A673 (cell line): ENCODE results near the gene FLT3. TPM values are rescaled to one million over a fixed set of nuclear protein-coding genes. Genes with fewer than 3 reads are reported as not detected.

Experiments
- BruUV-seq: library from RNA; stranded (reverse); fragments of 400-500 nt; replicated peaks from 2 replicates; lab custom pipeline; 2021; lab: Mats Ljungman, UMichigan
- CTCF ChIA-PET: fragments of 300-600 bp; sonication (Branson Sonifier 250); formaldehyde crosslinking; loops from one replicate; lab custom pipeline; 2022; ENCODE audit warnings: antibody characterized with exemption; lab: Charles Lee
- POLR2A ChIA-PET: fragments of 300-600 bp; sonication (Branson Sonifier 250); formaldehyde crosslinking; loops from one replicate; lab custom pipeline; 2022; ENCODE audit warnings: antibody characterized with exemption; ENCODE audit not compliant: low non-redundant PET; lab: Charles Lee
- DNase-seq: peaks from one replicate; pipeline ENCODE4 v3.0.0-alpha.2; 2015; ENCODE audit warnings: low spot score
- H3K27ac ChIP-seq: fragments of 200-600 bp; sonication (generic); 2 replicates; pipeline ENCODE4 v1.5.1; 2016; ENCODE audit warnings: mixed run types, low read depth, mild to moderate bottlenecking, mixed read lengths, antibody characterized with exemption, low read length; ENCODE audit not compliant: poor library complexity, severe bottlenecking
- H3K27me3 ChIP-seq: fragments of 200-600 bp; sonication (generic); replicated peaks from 2 replicates; pipeline ENCODE4 v1.6.1; 2017; ENCODE audit warnings: mixed run types, low read depth, mild to moderate bottlenecking, mixed read lengths, antibody characterized with exemption, low read length; ENCODE audit not compliant: insufficient read depth, poor library complexity
- H3K36me3 ChIP-seq: fragments of 200-600 bp; sonication (generic); 2 replicates; pipeline ENCODE4 v1.6.1; 2016; ENCODE audit warnings: mixed run types, mild to moderate bottlenecking, mixed read lengths, antibody characterized with exemption, low read length; ENCODE audit not compliant: insufficient read depth, poor library complexity, severe bottlenecking
- H3K4me1 ChIP-seq: fragments of 200-600 bp; sonication (generic); 2 replicates; pipeline ENCODE4 v1.6.1; 2017; ENCODE audit warnings: mixed run types, mild to moderate bottlenecking, mixed read lengths, antibody characterized with exemption, low read length; ENCODE audit not compliant: insufficient read depth, poor library complexity, severe bottlenecking
- H3K4me3 ChIP-seq: fragments of 200-600 bp; sonication (generic); 2 replicates; pipeline ENCODE4 v1.5.1; 2016; ENCODE audit warnings: low read depth, mixed run types, mild to moderate bottlenecking, mixed read lengths, low read length; ENCODE audit not compliant: poor library complexity, severe bottlenecking
- H3K9me3 ChIP-seq: fragments of 200-600 bp; sonication (generic); 2 replicates; pipeline ENCODE4 v1.6.1; 2016; ENCODE audit warnings: mixed run types, low read depth, mild to moderate bottlenecking, mixed read lengths, antibody characterized with exemption, low read length; ENCODE audit not compliant: poor library complexity, severe bottlenecking
- CTCF ChIP-seq: fragments of 300-800, 200-600 bp; sonication (generic); conservative IDR thresholded peaks from 2 replicates; pipeline ENCODE4 v1.5.1; 2017; ENCODE audit warnings: low read depth, mild to moderate bottlenecking, antibody characterized with exemption, low read length, moderate library complexity, mixed read lengths
- EZH2 ChIP-seq: fragments of 200-600 bp; sonication (generic); IDR thresholded peaks from 2 replicates; pipeline ENCODE4 v1.6.1; 2017; ENCODE audit warnings: borderline replicate concordance, low read depth, mild to moderate bottlenecking, mixed read lengths, antibody characterized with exemption, low read length; ENCODE audit not compliant: poor library complexity, severe bottlenecking
- intact Hi-C: fragments of 100-400 bp; cut with micrococcal nuclease; formaldehyde crosslinking; loops from one replicate; pipeline ENCODE4 v1.10.0; 2022; ENCODE audit not compliant: unreplicated experiment
- total RNA-seq: library from RNA; stranded (reverse); gene quantifications from 2 replicates; pipeline ENCODE4 v1.2.3, GENCODE V29; 2021

Gene FLT3
- total RNA-seq, 1 experiment from 2014 or later, result 0.15 TPM

- intact Hi-C loops, result loop anchor here (10.0 kb wide), 1 partner anchor 991 kb away; no protein-coding TSS in a partner anchor
- H3K36me3 ChIP-seq, result no peaks in the 10 kb centered on the region
- POLR2A ChIA-PET, result no interaction called here
- DNase-seq, result no peak
- H3K27ac ChIP-seq, result no peak overlapping the region
- H3K27me3 ChIP-seq, result peaks cover 100% of the 10 kb centered on the region
- no TSS peak for BruUV-seq
- TF ChIP-seq CTCF (no peak), EZH2 (peak; percentile 74)
- CTCF ChIA-PET, result no interaction called here
- H3K4me1 ChIP-seq, result no peaks in the 10 kb centered on the region
- H3K4me3 ChIP-seq, result no peak overlapping the region
- H3K9me3 ChIP-seq, result no peaks in the 10 kb centered on the region
Observed at GRCh38 chr13:27975564-27976361, 124.6 kb downstream of the FLT3 start.

- Histone ChIP-seq H3K4me1 (no peaks in the 10 kb centered on the region), H3K4me3 (no peak overlapping the region), H3K9me3 (no peaks in the 10 kb centered on the region), H3K27me3 (peaks cover 100% of the 10 kb centered on the region), H3K36me3 (no peaks in the 10 kb centered on the region), H3K27ac (no peak overlapping the region)
- DNase-seq, result no peak
- POLR2A ChIA-PET, result no interaction called here
- intact Hi-C loops, result loop anchor here (10.0 kb wide), 1 partner anchor 989 kb away; no protein-coding TSS in a partner anchor
- CTCF ChIA-PET, result no interaction called here
- TF ChIP-seq CTCF (no peak), EZH2 (no peak)
- BruUV-seq, result no TSS peak
Observed at GRCh38 chr13:27973961-27974662, 126.3 kb downstream of the FLT3 start.

- Histone ChIP-seq H3K27me3 (peaks cover 100% of the 10 kb centered on the region), H3K9me3 (no peaks in the 10 kb centered on the region), H3K36me3 (no peaks in the 10 kb centered on the region), H3K27ac (no peak overlapping the region), H3K4me1 (no peaks in the 10 kb centered on the region), H3K4me3 (no peak overlapping the region)
- TF ChIP-seq EZH2 (no peak), CTCF (no peak)
- DNase-seq, result no peak
- POLR2A ChIA-PET, result no interaction called here
- no TSS peak for BruUV-seq
- CTCF ChIA-PET, result no interaction called here
- intact Hi-C loops, result loop anchor here (10.0 kb wide), 1 partner anchor 988 kb away; no protein-coding TSS in a partner anchor
Observed at GRCh38 chr13:27973291-27973690, 127.1 kb downstream of the FLT3 start.
